K562 (cell line): ENCODE data around the gene CFAP58. TPM values are rescaled to one million over a fixed set of nuclear protein-coding genes. Genes with fewer than 3 reads are reported as not detected.

ENCODE experiments used
- ATAC-seq: fragments of 200-7000 bp; cut with Tn5 transposase; 3 replicates; pipeline ENCODE4 v1.9.1; 2020; ENCODE audit warnings: moderate library complexity
- BruUV-seq: library from RNA; stranded (reverse); fragments of 400-500 nt; replicated peaks from 2 replicates; lab custom pipeline; 2021; lab: Mats Ljungman, UMichigan
- CTCF ChIA-PET: fragments of 300-600 bp; formaldehyde crosslinking; extraction: SDS; loops from one replicate; lab custom pipeline; 2021; ENCODE audit warnings: low intra/inter-chr PET ratio; lab: Yijun Ruan, JAX
- POLR2A ChIA-PET: fragments of 300-600, 350-650 bp; sonication (Branson Sonifier 250); formaldehyde crosslinking; extraction: SDS; loops from one replicate; lab custom pipeline; 2021; ENCODE audit warnings: antibody characterized with exemption, inconsistent platforms; lab: Yijun Ruan, JAX
- DNase-seq, 4 experiments: peaks; one replicate each; pipeline versions ENCODE4 v3.0.0 to v3.0.0-alpha.2; 2011 to 2018; ENCODE audit warnings: low spot score in 3 of 4, mixed read lengths in 3 of 4; ENCODE audit errors: extremely low read depth in 1 of 4
- FAIRE-seq: peaks from 2 replicates; lab custom pipeline; 2011; peaks lifted over from hg19 to GRCh38; lab: Jason Lieb, UNC
- H2AFZ ChIP-seq: 2 replicates; pipeline ENCODE4 v1.6.0; 2011; ENCODE audit warnings: low read depth, low read length, control low read depth, inconsistent platforms
- H3K27ac ChIP-seq: fragments of 200-600 bp; 3 replicates; pipeline ENCODE4 v1.8.0; 2011; ENCODE audit warnings: low read depth, mild to moderate bottlenecking, control low read depth, inconsistent platforms, low read length, moderate library complexity, mixed read lengths; ENCODE audit errors: extremely low read depth
- H3K27me3 ChIP-seq, 2 experiments: fragments of 300-600 bp in 1 of 2; 2 replicates in 1 of 2; 3 replicates in 1 of 2; pipeline versions ENCODE4 v1.6.0 to v1.8.0; 2011; ENCODE audit warnings: inconsistent platforms in 2 of 2, low read length in 2 of 2, mild to moderate bottlenecking in 1 of 2, mixed read lengths in 1 of 2, moderate library complexity in 1 of 2; ENCODE audit not compliant: control insufficient read depth in 2 of 2, insufficient read depth in 2 of 2
- H3K36me3 ChIP-seq: fragments of 300-600 bp; 3 replicates; pipeline ENCODE4 v1.8.0; 2011; ENCODE audit warnings: mild to moderate bottlenecking, low read length, inconsistent platforms; ENCODE audit not compliant: control insufficient read depth, insufficient read depth
- H3K4me1 ChIP-seq, 2 experiments: fragments of 200-600 bp in 1 of 2; replicated peaks in 1 of 2; 2 replicates in 1 of 2; 3 replicates in 1 of 2; pipeline versions ENCODE4 v1.5.1 to v1.8.0; 2011; ENCODE audit warnings: inconsistent platforms in 2 of 2, low read length in 2 of 2, mild to moderate bottlenecking in 1 of 2, mixed read lengths in 1 of 2, moderate library complexity in 1 of 2; ENCODE audit not compliant: control insufficient read depth in 2 of 2, insufficient read depth in 2 of 2
- H3K4me2 ChIP-seq: 2 replicates; pipeline ENCODE4 v1.6.1; 2011; ENCODE audit warnings: low read length, control low read depth, inconsistent platforms, mixed read lengths; ENCODE audit not compliant: insufficient read depth
- H3K4me3 ChIP-seq: fragments of 200-600 bp; sonication (generic), shearing (Covaris generic); 2 replicates; pipeline ENCODE4 v1.5.1; 2016; ENCODE audit warnings: control low read depth, inconsistent platforms
- H3K79me2 ChIP-seq: fragments of 200-600 bp; 3 replicates; pipeline ENCODE4 v1.8.0; 2011; ENCODE audit warnings: low read length, inconsistent platforms; ENCODE audit not compliant: control insufficient read depth, insufficient read depth
- H3K9ac ChIP-seq, 2 experiments: 2 replicates each; pipeline versions ENCODE4 v1.6.0 to v1.6.1; 2011; ENCODE audit warnings: low read depth in 2 of 2, low read length in 2 of 2, control low read depth in 1 of 2, inconsistent platforms in 1 of 2, mild to moderate bottlenecking in 1 of 2, mixed read lengths in 1 of 2; ENCODE audit not compliant: insufficient read depth in 1 of 2
- H3K9me1 ChIP-seq: one replicate; pipeline ENCODE4 v1.6.0; 2011; ENCODE audit warnings: inconsistent platforms, mild to moderate bottlenecking, low read length, moderate library complexity; ENCODE audit not compliant: control insufficient read depth, insufficient read depth
- H3K9me3 ChIP-seq: replicated peaks from 2 replicates; pipeline ENCODE4 v1.5.1; 2011; ENCODE audit warnings: low read depth, low read length, inconsistent platforms; ENCODE audit not compliant: control insufficient read depth, insufficient read depth
- H4K20me1 ChIP-seq: replicated peaks from 2 replicates; pipeline ENCODE4 v1.6.1; 2011; ENCODE audit warnings: low read length, inconsistent platforms, mixed read lengths; ENCODE audit not compliant: control insufficient read depth, insufficient read depth
- DDX20 ChIP-seq: fragments of 450-650 bp; IDR thresholded peaks from 2 replicates; pipeline ENCODE4 v1.6.1; 2016; ENCODE audit warnings: missing genetic modification characterization, low read depth, mild to moderate bottlenecking, missing compliant biosample characterization, moderate library complexity
- GATAD2A ChIP-seq: fragments of 450-650 bp; IDR thresholded peaks from 2 replicates; pipeline ENCODE4 v1.6.1; 2017
- KDM5B ChIP-seq: fragments of 200-600 bp; sonication (generic); IDR thresholded peaks from 2 replicates; pipeline ENCODE4 v1.6.1; 2012; ENCODE audit warnings: low read depth, mild to moderate bottlenecking, moderate library complexity, low read length, control low read depth, inconsistent platforms; ENCODE audit not compliant: insufficient replicate concordance
- PTRF ChIP-seq: fragments of 450-650 bp; IDR thresholded peaks from 2 replicates; pipeline ENCODE4 v1.6.1; 2016; ENCODE audit warnings: mild to moderate bottlenecking, missing genetic modification characterization, missing compliant biosample characterization
- ZNF165 ChIP-seq: fragments of 250-450 bp; sonication (Bioruptor Pico); IDR thresholded peaks from 2 replicates; pipeline ENCODE4 v1.4.0; 2020; ENCODE audit warnings: borderline replicate concordance
- WGBS: fragments of 100-300 bp; shearing (Covaris generic); methylation state at CpG from one replicate; pipeline ENCODE4 v1.1.6; 2016; ENCODE audit warnings: low coverage, mixed read lengths; ENCODE audit not compliant: insufficient coverage; ENCODE audit errors: missing lambda C conversion rate; 5-methylcytosine and 5-hydroxymethylcytosine counted together
- in situ Hi-C: fragments of 300-500 bp; cut with MboI; formaldehyde crosslinking; loops from 4 replicates; pipeline ENCODE4 v1.15.0; 2018; ENCODE audit warnings: inconsistent platforms, mixed read lengths
- intact Hi-C: fragments of 100-400 bp; cut with micrococcal nuclease; formaldehyde crosslinking; loops from 2 replicates; pipeline ENCODE4 v1.14.2; 2022
- polyA plus RNA-seq, 8 experiments: library from polyadenylated mRNA; depleted of rRNA in 4 of 8; stranded (reverse) in 5 of 8; unstranded in 3 of 8; fragments of >200 nt; fragmentation: Nextera tagmentation in 2 of 8; fragmentation: Illumina TruSeq in 1 of 8; extraction: Ambion mirVana in 2 of 8; extraction: Trizol in 1 of 8; gene quantifications; 2 replicates each; pipeline versions ENCODE4 v1.2.1 to v1.2.3, GENCODE V29; 2011 to 2014; ENCODE audit warnings: inconsistent platforms in 1 of 8, missing spikeins in 1 of 8
- total RNA-seq, 7 experiments: library from RNA; depleted of rRNA in 6 of 7; stranded (reverse); fragments of >200 nt in 6 of 7; fragmentation: Illumina TruSeq in 2 of 7; extraction: Trizol in 2 of 7; gene quantifications; 2 replicates each; pipeline versions ENCODE4 v1.2.1 to v1.2.3, GENCODE V29; 2011 to 2021; ENCODE audit warnings: low replicate concordance in 1 of 7

Gene CFAP58
- total and polyA plus RNA-seq, 9 of the 15 experiments (the other 6 are each of a cell fraction or from before 2014, with no cell fraction given): 0.08 to 2.0 (median 0.71) TPM

GRCh38 chr10:104326991-104327610 lies 26.5 kb upstream of the CFAP58 start:
- in situ Hi-C loops: no loop called here
- TF ChIP-seq ZNF165 (CRISPR knock-in tag): no peak
- no peak for TF ChIP-seq KDM5B
- TF ChIP-seq GATAD2A: no peak
- TF ChIP-seq PTRF (tag): no peak
- no peak for TF ChIP-seq DDX20 (tag)
- BruUV-seq: no TSS peak
- Histone ChIP-seq H3K79me2 (peaks cover 100% of the 10 kb centered on the region), H4K20me1 (peaks cover 76% of the 10 kb centered on the region), H3K9me3 (no peaks in the 10 kb centered on the region), H3K27me3 (no peaks in the 10 kb centered on the region), H3K9me1 (peaks cover 24% of the 10 kb centered on the region), H3K27ac (no peak overlapping the region), H2AFZ (no peak overlapping the region), H3K36me3 (peaks cover 75% of the 10 kb centered on the region), H3K4me3 (no peak overlapping the region), H3K4me2 (no peak overlapping the region), H3K4me1 (peaks cover 43 to 49% of the 10 kb centered on the region in 2 experiments), H3K9ac (peak overlapping the region in 1 of 2 experiments; percentile 79; a peak in 1 of 4 replicates)
- ChIA-PET CTCF (no interaction called here), POLR2A (interaction anchor here (0.6 to 1.1 kb wide), 5 partner anchors 9 to 405 kb away, joined by 3 to 4 read pairs (median 3); no protein-coding TSS in a partner anchor)
- intact Hi-C loops: no loop called here
- DNase-seq (no peak), ATAC-seq (no peak), FAIRE-seq (no peak)
- 50% methylated on average over 4 of the region's 9 CpGs for WGBS
